GDM1 (cell line): ENCODE measurements around the gene MAP3K9.
"Not testable (repeated sequence)": the region's sequence is repeated elsewhere in the genome, so short reads cannot be mapped to it uniquely, and the experiment has no call there.

Experiments
- DNase-seq: peaks from one replicate; lab custom pipeline; 2025; lab: John Stamatoyannopoulos, UW

MAP3K9 gene

DNA sequence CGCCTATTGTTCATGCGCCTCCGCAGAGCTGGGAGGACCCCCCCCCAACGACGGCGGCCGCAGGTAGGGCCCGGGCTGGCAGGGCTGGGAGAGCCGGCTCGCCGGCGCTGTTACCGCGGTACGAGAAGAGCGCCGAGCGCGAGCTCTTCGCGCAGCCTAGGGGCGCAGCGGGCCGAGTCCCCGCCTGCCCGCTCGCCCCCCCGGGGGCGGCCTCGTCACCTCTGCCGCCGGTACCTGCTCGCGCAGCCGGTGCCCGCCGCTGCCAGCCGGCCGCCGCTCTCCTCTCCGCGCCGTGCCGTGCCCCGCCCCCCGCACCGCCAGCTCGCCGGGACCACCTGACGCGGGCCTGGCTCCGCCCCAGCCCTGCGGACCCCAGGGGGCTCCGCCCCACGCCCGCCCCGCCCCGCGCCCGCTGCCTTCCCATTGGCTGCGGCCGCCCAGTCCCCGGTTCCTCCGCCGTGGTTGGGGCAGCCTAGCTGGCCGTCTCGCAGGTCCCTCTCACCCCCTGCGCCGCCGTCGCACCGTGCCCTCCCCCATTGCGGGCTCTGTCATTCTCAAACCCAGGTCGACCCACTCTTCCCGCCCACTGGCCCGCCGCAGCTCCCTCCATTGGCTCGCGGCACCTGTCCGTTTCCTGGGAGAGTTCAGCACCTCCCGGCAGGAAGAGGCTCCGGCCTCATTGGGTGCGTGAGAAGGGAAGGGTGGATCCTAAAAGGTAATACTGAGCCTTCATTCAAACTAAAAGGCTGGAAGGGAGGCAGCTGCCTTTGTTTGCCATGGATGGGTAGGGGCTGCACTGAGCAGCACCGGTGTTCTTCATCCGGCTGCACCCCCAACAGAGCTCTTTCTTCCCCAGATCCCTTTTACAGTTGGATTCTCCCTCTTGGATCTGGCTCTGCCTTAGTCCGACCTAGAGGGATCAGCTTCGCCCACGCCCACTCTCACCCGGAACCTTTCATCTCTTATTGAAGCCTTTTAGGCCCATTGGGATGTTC lies at the start of gene MAP3K9:
Gene MAP3K9 (minus strand): TSS at position 289 of the 995 bp plus-strand sequence. CDS start 342 bp downstream, outside the sequence.
- peak; percentile 62 for DNase-seq

DNA sequence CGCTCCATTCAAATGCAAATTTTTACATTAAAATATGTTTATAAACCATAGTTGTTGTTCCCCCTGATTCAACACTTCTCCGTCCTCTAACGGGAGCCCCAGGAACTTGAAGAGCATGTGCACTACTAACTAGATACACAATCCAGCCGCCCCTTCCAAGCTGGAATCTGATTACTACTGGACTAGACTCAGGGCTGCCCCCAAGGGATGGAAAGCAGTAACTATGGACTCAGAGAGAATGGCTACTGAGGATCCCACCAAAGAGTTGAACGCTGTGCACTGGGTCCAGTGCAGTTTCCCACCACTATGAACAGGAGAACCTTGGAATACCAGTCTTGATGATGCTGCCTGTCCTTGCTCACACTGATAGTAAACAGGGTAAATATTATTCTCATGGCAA lies 49.3 kb upstream of the MAP3K9 start:
- no peak for DNase-seq

DNA sequence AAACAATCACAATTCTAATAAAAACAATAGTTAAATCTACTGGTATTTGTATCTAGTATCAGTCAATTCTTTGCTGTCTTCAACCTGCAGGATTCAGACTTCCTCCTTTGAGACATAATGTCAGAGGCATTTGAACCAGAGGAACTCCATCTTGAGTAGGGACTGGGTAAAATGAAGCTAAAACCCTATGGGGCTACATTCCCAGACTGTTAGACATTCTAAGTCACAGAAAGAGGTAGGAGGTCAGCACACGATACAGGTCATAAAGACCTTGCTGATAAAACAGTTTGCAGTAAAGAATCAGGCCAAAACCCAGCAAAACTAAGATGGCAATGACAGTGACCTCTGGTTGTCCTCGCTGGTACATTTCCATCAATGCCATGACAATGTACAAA lies 48.2 kb upstream of the MAP3K9 start:
- DNase-seq = no peak

DNA sequence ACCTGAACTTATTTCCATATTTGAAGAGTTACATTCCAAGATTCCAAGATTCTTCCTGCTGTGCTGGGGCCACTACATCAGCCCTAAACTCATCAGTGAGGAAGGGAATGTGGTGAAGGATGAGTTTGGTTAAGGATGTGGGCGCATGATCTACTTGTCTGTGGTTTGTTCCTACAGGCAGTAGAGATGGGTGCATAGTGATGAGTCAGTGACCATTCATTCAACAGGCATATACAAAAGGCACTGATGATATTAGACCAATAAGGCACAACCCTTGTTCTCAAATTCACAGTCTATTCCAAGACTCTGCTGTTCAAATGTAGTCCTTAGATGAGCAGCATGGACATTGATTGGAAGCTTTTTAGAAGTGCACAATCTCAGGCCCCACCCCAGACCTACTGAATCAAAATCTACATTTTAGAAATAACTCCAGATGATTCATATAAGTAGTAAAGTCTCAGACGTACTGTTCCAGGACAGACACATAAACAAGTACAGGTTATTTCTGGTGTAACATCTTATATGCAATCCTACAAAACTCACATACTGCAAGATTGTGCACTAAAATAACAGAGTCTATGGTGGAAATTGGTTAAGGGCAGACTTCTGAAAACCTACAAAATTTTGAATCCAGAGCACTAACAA lies 47.7 kb upstream of the MAP3K9 start:
- no peak for DNase-seq

DNA sequence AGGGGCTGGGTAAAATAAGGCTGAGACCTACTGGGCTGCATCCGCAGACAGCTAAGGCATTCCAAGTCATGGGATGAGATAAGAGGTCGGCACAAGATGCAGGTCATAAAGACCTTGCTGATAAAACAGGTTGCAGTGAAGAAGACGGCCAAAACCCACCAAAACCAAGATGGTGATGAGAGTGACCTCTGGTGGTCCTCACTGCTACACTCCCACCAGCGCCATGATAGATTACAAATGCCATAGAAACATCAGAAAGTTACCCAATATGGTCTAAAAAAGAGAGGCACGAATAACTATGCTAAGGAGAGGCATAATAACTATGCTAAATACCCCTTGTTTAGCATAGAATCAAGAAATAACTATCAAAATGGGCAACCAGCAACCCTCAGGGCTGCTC lies 46.2 kb upstream of the MAP3K9 start:
- no peak for DNase-seq

DNA sequence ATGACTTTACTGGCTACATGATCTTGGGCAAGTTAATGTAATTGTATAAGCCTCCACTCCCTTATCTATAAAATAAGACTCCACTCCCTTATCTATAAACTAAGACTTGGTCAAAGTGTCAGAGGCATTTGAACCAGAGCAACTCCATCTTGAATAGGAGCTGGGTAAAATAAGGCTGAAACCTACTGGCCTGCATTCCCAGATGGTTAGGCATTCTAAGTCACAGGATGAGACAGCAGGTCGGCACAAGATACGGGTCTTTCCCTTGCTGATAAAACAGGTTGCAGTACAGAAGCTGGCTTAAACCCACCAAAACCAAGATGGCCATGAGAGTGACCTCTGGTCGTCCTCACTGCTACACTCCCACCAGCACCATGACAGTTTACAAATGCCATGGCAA lies 44.3 kb upstream of the MAP3K9 start:
- not testable (repeated sequence) for DNase-seq

DNA sequence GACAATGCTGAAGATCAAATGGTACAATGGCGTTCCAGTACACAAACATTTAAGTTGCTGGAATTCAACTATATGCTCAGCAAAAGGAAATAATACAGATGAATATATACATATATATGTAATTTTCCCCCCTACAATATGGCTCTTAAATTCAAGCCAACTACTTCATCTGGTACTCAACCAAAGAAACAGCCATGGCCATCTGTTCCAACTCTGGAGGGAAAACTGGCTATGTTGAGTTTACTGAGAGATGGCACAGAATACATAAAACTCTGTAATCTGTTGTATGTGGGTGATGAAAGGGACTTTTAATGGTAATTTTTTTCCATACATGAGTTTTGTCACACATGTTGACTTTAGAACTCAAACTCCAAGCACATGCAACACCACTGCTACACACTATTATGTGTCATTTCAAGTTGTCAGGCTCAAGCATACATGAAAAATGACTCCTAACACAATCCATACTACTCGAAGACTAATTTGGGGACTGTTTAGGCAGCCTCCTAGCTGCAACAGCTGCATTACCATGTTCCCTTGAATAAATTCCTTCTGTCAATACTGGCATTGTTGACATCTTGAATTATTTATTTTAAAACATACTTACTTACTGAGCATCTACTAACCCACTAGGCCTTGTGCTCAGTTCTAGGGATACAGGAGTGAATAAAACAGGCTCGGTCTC lies 38.2 kb upstream of the MAP3K9 start:
- no peak for DNase-seq

DNA sequence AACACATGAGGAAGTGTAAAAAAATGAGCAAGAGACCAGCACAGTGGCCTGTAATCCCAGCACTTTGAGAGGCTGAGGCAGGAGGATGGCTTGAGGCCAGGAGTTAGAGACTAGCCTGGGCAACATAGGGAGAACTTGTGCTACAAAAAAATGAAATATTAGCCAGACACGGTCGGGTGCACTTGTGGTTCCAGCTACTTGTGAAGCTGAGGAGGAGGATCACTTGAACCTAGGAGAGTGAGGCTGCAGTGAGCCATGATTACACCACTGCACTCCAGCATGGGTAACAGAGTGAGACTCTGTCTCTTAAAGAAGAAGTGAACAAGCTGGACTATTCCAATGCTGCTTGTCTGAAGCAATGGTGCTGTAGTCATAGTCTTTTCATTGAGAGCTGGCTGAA lies 36.3 kb upstream of the MAP3K9 start:
- DNase-seq = no peak

DNA sequence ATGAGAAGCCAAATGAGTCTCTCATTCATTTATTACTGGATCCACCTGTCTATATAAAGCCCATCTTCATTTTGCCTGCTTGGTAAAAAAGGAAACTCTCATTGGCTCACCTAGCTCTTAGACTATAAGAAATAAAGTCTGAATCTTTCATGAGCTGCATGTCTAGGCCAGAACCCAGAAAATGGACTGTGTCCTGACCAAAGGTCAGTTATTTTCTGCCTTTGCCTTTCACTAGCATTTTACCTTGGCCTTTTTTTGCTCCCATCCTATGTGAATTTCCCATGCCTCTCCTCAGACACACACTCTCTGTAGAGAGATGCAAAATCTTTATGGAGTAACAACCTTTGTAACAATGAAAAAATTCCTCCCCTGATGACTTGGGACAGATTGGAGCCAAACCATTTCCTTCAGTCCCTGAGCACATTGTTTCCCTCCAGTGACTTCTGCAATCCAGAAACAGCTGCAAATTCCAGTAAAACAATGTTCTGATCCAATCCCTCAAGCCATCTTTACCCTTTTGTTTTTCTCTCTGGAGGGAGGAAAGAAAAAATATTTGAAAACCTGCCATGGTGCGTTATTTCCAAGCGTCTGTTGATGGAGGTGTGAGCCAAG lies 33.6 kb upstream of the MAP3K9 start:
- DNase-seq = no peak

DNA sequence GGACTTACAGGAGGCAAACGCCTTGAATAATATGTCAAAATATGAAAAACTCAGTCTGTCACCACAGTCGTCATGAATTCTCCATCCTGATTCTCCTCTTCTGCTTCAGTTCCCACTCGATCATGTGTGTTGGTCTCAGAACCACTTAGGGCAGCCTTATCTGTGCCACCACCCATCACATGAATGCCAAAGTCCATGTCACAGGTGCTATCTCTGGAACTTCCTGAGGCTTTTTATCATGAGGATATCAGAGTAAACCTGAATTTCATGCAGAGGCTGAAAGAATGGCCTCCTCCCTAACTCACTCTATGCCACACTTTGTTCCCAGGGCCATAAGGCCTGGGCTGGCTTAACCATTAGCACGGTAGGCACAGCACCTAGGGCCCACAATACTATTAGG lies 28.8 kb upstream of the MAP3K9 start:
- no peak for DNase-seq

DNA sequence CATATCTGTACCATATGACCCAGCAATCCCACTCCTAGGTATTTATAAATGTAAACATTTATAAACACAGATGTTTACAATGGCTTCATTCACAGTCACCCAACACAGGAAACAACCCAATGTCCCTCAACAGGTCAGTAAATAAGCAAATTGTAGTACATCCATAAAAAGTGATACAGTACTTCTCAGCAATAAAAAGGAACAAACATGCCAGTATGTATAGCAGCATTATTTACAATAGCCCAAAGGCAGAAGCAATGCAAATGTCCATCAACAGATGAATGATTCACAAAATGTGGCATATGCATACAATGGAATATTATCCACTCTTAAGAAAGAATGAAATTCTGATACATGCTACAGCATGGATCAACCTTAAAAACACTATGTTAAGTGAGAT lies 27.6 kb upstream of the MAP3K9 start:
- no peak for DNase-seq

DNA sequence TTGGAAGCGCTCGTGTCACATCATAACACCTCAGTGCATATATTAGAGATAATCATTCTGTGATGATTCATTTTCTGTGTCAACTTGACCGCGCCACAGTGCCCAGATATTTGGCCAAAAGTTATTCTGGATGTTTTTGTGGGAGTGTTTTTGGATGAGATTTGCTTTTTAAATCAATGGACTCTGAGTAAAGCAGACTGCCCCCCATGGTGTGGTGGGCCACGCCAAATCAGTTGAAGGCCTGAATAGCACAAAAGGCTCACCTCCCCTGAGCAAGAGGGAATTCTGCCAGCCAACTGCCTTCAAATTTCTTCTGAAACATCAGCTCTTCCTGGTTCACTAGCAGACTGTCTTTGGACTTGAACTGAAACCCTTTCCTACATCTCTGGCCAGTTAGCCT lies 24.6 kb upstream of the MAP3K9 start:
- no peak for DNase-seq

DNA sequence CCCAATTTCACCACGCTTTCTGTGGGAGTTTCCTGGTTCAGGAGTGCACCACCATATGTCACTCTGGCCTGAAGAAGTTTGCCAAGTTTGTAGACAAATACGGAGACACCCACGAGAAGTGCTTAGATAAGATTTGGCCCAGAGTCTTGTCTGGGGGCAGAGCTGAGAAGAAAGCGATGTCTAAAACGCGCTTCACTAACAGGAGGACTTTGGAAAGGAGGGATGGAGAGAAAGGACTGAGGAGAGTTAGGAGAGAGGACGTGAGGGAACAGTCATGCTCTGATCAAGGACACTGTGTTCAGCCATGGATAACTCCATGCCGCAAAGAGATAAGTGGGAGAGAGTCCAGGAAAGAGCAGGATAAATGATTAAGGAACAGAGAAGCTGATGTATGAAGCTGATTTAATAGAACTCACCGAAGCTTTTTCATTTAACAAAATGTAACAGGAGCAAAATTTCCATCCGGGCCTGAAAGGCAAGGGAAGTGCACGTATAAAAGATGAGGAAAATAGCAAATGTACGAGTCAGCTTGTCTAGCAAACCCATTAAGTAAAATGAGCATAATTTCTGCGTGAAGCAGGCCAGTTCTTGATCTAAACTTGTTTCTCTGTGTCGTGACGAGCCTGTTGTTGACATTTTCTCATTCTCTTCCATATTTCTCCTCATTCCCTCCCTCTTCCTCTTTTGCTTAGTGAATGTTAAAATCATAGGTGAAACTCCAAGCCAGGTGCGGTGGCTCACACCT lies 23.4 kb upstream of the MAP3K9 start:
- no peak for DNase-seq

DNA sequence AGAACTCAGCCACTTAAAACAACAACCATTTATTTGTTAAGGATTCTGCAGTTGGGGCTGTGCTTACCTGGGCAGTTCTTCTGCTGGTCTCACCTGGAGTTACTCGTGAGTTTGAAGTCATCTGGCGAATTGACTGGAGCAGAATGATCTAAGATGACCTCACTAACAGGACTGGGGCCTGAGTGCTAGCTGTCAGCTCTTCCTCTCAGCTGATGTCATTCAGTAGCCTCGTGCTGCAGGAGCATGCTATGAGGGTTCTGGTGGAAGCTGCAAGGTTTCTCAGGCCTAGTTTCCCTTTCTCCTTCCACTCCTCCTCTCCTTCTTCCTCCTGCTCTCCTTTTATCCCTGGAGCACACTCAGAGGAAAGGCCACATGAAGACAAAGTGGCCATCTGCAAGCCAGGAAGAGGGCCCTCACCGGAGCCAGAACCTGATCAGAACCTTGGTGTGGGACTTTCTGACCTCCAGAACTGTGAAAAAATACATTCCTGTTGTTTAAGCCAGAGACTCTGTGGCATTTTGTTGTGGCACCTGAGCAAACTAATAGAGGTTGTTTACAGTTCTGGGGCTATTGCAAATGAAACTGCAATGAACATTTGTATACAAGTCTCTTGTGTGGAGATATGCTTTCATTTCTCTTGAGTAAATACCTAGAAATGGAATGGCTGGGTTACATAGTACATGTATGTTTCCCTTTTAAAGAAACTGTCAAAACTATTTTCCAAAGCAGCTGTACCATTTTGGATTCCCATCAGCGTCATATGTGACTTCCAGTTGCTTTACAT lies 21.9 kb upstream of the MAP3K9 start:
- DNase-seq = no peak

DNA sequence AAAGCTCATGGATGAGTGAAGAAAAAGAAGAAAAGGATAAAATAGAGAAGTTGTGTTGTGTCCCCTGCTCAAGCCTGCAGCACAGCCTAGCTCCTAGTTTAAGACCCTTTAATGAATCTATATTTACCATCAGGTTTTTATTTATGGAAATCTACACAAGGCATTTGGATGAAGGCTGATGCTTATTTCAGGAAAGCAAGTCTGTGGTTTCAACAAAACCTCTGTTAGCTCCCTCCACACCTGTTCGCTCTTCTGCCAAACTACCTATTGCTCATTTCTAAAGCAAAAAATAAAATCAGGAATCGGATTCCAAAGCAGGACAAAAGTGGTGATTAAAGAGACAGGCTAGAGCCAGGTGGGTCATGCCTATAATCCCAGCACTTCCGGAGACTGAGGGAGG lies 18.9 kb upstream of the MAP3K9 start:
- DNase-seq = no peak

DNA sequence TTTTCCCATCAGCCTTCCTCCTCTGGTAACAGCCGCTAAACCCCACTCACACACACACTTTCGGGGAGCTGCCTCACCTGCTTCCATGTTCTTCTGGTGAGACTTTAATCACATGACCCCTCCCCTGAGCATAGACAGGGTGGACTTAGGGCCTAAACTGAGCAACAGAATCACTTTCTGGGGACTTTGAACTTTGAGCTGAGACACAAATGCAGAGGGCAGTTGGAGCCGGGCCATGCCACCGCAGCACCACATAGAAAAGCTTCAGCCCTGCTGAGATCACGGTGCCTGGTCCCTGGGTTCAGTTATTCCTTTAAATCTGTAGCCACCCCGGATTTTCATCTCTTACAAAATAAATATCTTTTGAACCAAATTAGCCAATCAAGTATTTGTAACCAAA lies 18.4 kb upstream of the MAP3K9 start:
- no peak for DNase-seq

DNA sequence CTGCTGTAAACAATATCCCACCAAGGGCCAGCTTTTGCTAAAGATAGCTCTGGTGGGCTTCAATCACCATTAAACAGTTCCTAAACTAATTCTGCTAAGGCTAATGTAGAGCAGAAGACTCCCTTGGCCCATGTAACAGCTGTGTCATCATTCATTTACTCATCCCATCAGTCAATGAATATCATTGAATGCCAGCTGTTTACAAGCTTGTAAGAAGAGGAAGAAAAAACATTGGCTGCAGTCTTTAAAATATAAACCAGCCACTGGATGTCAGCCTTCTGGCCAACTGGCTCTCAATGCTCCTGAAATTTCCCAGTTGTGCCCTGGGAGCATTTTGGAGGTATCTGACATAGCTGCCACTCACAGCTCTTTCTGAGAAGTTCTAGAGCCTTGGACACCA lies 18.0 kb upstream of the MAP3K9 start:
- no peak for DNase-seq

DNA sequence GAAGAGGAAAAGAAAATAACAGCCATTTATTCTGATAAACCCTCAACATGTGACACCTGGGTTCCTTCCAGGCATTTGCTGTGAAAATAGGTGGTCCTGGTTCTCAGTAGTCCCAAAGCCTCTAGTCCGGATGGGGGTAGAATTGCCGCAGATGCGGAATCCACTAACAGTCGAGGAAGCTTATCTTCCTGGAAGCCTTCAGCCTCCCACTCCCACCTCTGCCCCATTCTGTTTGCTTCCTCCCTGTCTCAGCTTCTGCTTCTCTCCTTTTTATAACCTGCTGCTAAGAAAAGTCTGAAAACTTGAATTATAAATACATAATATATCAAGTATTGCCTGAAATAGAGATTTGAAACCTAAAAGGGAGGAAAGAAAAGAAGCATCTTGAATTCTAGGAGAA lies 14.0 kb upstream of the MAP3K9 start:
- DNase-seq = no peak

DNA sequence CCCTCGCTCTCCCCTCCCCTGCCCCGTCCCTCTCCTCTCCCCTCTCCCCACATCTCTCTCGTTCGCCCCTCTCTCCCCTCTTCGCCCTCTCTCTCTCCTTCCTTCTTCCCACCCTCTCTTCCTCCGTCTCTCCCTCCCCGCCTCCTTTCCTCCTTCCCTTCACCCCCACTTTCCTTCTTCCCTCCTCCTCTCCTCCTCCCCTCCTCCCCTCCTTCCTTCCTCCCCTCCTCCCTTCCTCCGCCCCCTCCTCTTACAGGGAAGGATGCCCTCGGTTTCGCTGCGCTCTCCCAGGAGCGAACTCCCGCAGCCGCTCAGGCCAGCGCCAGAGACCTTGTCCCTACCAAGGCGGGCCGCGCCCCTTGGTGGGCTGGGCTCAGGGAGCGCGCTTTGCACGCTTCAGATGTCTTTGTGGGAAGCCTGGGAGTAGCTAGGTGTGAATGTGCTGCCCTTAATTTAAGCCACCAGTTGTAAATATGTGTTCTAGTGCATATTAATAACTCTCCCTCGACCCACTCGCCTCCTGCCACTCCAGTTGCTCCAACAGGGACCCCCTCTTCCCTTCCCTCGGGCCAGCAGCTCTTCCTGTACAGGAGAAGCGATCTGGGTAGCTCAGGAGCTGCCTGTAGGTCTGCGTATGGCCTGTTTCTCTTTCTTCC lies 13.3 kb upstream of the MAP3K9 start:
- no peak for DNase-seq
